ENCODE results near the gene PTPN14. TPM values are rescaled to one million over a fixed set of nuclear protein-coding genes. Genes with fewer than 3 reads are reported as not detected.

PTPN14 gene
- total RNA-seq, 1 donor from 2014 or later: 136 TPM

DNA sequence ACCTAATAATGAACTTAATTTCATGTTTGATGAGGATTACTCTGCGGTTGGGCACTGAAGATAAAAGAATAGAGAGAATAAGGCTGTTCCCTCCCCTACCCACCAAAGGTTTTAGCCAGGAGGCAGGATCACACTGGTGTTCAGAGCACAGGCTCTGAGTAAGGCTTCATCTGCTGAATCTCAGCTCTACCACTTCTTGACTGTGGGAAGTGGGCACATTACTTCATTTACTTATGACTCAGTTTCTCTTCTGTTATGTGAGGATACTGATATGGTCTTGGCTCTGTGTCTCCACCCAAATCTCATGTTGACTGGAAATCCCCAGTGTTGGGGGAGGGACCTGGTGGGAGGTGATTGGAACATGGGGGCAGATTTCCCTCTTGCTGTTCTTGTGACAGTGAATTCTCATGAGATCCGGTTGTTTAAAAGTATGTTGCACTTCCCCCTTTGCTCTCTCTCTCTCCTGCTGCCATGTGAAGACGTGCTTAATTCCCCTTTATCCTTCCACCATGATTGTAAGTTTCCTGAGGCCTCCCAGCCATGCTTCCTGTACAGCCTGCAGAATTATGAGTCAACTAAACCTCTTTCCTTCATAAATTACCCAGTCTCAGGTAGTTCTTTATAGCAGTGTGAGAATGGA is 190.8 kb downstream of the PTPN14 start:
- H3K9me3 Mint-ChIP-seq (ENCODE audit: low read depth): no peaks in the 10 kb centered on the region
- no peak for DNase-seq (ENCODE audit: low spot score)
- TF ChIP-seq, protein P1, sequence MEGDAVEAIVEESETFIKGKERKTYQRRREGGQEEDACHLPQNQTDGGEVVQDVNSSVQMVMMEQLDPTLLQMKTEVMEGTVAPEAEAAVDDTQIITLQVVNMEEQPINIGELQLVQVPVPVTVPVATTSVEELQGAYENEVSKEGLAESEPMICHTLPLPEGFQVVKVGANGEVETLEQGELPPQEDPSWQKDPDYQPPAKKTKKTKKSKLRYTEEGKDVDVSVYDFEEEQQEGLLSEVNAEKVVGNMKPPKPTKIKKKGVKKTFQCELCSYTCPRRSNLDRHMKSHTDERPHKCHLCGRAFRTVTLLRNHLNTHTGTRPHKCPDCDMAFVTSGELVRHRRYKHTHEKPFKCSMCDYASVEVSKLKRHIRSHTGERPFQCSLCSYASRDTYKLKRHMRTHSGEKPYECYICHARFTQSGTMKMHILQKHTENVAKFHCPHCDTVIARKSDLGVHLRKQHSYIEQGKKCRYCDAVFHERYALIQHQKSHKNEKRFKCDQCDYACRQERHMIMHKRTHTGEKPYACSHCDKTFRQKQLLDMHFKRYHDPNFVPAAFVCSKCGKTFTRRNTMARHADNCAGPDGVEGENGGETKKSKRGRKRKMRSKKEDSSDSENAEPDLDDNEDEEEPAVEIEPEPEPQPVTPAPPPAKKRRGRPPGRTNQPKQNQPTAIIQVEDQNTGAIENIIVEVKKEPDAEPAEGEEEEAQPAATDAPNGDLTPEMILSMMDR (IDR thresholded peaks at IDR 0.05): no peak
- H3K27me3 Mint-ChIP-seq (ENCODE audit: low read depth): no peaks in the 10 kb centered on the region
- peak overlapping the region; percentile 52 for H3K27ac Mint-ChIP-seq (ENCODE audit: unreplicated experiment)
- H3K4me3 Mint-ChIP-seq (ENCODE audit: unreplicated experiment): no peak overlapping the region
- peaks cover 57% of the 10 kb centered on the region for H3K36me3 Mint-ChIP-seq (ENCODE audit: low read depth)
- H3K4me1 Mint-ChIP-seq (ENCODE audit: low read depth): peaks cover 46% of the 10 kb centered on the region

DNA sequence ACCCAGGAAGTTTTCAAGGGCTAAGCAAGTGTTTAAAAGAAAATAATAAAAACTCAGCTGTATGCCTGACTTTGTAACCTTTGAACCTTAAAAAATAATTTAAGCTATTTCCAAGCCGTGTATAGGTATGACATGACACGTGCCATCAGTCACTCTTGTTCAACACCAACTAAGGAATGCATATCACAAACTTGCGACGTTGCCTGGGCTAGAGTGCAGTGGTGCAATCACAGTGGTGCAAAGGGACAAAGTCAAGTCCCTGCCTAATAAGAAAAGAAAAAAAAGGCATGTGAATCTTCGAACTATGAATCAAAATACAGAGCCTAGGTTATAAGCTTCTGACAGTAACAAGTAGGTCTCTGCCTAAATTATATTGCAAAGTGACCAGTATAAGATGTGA is 191.3 kb downstream of the PTPN14 start:
- no peak for DNase-seq (ENCODE audit: low spot score)
- H3K27me3 Mint-ChIP-seq (ENCODE audit: low read depth): no peaks in the 10 kb centered on the region
- H3K36me3 Mint-ChIP-seq (ENCODE audit: low read depth): peaks cover 59% of the 10 kb centered on the region
- H3K4me3 Mint-ChIP-seq (ENCODE audit: unreplicated experiment): no peak overlapping the region
- no peaks in the 10 kb centered on the region for H3K9me3 Mint-ChIP-seq (ENCODE audit: low read depth)
- TF ChIP-seq, protein P1 (IDR thresholded peaks at IDR 0.05): no peak
- H3K4me1 Mint-ChIP-seq (ENCODE audit: low read depth): peaks cover 52% of the 10 kb centered on the region
- no peak overlapping the region for H3K27ac Mint-ChIP-seq (ENCODE audit: unreplicated experiment)

DNA sequence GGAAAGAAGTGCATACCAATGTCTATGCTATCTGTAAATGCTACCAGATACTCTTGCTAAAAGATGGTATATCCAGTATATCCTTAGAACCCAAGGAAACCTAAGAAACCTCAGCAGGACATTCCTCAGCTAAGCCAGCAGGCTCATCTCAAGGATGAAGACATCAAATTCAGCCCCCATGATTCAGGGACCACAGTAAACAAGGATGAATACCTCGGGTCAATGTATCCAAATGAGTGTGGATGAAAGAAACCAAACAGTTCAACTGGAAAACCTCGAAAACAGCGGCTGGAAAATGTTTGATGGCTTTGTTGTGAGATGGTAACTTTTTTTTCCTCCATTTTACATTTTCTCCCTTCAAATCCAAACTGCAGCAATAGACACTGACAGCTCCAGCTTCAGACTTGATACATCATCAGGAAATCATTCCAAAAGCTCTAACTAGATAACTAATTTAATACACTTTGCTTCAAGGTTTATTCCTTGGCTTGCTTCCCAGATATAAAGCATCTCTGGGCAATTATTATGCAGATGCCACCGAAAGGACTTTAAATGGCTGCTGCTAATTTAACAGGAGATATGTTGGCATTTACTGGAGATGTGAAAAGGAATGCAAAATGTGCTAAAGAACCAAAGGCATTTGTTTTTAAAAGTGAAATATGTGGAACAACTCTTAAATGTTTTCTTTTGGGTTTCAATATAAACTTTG is 196.8 kb downstream of the PTPN14 start:
- peaks cover 55% of the 10 kb centered on the region for H3K4me1 Mint-ChIP-seq (ENCODE audit: low read depth)
- no peak for DNase-seq (ENCODE audit: low spot score)
- no peaks in the 10 kb centered on the region for H3K9me3 Mint-ChIP-seq (ENCODE audit: low read depth)
- no peaks in the 10 kb centered on the region for H3K27me3 Mint-ChIP-seq (ENCODE audit: low read depth)
- H3K36me3 Mint-ChIP-seq (ENCODE audit: low read depth): peaks cover 32% of the 10 kb centered on the region
- peak overlapping the region; percentile 50 for H3K27ac Mint-ChIP-seq (ENCODE audit: unreplicated experiment)
- no peak overlapping the region for H3K4me3 Mint-ChIP-seq (ENCODE audit: unreplicated experiment)
- TF ChIP-seq, protein P1 (IDR thresholded peaks at IDR 0.05): no peak

DNA sequence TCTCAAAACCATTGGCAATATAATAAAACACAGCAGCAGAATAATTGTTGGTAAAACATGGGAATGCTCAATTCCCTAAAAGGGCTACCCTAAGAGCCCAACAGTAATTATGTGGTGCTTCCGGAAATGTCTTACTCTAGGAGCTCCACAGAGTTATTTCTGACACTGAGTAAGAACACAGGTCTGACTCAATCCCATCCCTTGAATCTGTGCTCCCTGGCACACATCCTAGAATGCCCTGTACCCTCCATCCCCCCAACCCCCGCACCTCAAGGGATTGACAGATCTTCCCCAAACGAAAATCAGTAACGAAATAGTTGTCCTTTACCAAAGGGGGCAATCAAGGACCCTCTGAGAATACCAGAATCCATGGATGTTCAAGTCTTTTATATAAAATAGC is 198.6 kb downstream of the PTPN14 start:
- TF ChIP-seq, protein P1 (IDR thresholded peaks at IDR 0.05): no peak
- Mint-ChIP-seq H3K4me3 (ENCODE audit: unreplicated experiment) (no peak overlapping the region), H3K27ac (ENCODE audit: unreplicated experiment) (peak overlapping the region; percentile 63), H3K4me1 (ENCODE audit: low read depth) (peaks cover 59% of the 10 kb centered on the region), H3K9me3 (ENCODE audit: low read depth) (no peaks in the 10 kb centered on the region), H3K36me3 (ENCODE audit: low read depth) (peaks cover 28% of the 10 kb centered on the region), H3K27me3 (ENCODE audit: low read depth) (no peaks in the 10 kb centered on the region)
- no peak for DNase-seq (ENCODE audit: low spot score)

DNA sequence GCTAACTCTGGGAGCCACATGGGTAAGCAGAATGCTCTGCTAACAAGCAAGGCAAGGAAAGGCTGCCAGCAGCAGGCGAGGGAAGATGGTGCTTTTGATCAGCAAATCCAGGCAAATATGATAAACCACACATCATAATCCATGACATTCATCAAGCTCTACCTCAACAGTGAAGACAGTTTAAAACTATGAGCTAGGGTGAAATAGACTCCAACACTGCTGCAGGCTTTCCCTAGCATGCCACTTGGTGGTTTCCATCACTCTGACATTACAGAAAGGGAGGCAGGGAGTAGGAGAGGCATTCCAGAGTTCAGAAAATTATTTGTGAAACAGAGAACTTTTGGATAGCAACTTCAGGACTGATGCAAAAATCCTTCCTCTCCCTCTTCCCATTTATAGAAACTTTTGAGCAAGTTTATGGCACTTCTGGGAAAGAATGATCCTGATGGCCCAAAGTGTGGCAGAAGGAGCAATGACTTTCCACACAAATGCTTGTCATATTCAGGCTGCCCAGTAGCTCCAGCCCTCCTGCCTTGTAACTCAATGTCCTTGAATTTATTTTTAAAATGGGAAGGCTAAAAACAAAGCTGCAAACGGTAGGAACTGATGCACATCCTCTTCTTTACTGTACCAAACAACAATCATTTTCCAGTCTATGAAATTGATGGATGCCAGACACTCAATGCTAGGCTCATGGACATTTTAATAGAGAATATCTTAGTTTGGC is 199.7 kb downstream of the PTPN14 start:
- H3K4me3 Mint-ChIP-seq (ENCODE audit: unreplicated experiment): no peak overlapping the region
- TF ChIP-seq, protein P1 (IDR thresholded peaks at IDR 0.05): no peak
- H3K27me3 Mint-ChIP-seq (ENCODE audit: low read depth): no peaks in the 10 kb centered on the region
- DNase-seq (ENCODE audit: low spot score): no peak
- no peaks in the 10 kb centered on the region for H3K9me3 Mint-ChIP-seq (ENCODE audit: low read depth)
- H3K36me3 Mint-ChIP-seq (ENCODE audit: low read depth): peaks cover 30% of the 10 kb centered on the region
- H3K27ac Mint-ChIP-seq (ENCODE audit: unreplicated experiment): peak overlapping the region; percentile 7
- peaks cover 59% of the 10 kb centered on the region for H3K4me1 Mint-ChIP-seq (ENCODE audit: low read depth)
